Embryonic facial prominence (tissue), 1 donor: ENCODE data around the gene GABRB1.

ENCODE experiments used
- DNase-seq: peaks from one replicate; pipeline ENCODE4 v3.0.0-alpha.2; 2016; ENCODE audit errors: extremely low spot score

The GABRB1 gene

GRCh38 chr4:47213106-47213505 is 181.7 kb downstream of the GABRB1 start:
- no peak for DNase-seq

- no peak for DNase-seq
Observed at GRCh38 chr4:47213539-47213938, 182.2 kb downstream of the GABRB1 start.

- DNase-seq, result no peak
Observed at GRCh38 chr4:47213971-47214370, 182.6 kb downstream of the GABRB1 start.

DNA sequence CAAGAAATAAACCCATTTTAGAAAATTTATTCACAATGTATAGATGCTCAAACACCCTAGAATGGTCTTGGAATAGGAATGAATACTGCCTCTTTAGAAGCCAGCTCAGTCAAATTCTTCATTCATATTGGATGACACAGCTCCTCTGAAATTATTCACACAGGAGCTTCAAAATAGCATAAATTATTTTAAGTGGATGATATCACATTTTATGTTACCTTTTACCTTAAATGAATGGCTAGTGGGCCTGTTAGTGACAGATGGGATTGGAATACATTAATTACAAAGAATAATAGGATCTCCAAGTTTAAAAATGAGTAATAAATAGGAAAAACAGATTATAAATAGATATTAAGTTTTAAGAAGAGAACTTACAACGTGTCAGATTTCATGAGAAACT is 184.4 kb downstream of the GABRB1 start:
- DNase-seq, result no peak

DNA sequence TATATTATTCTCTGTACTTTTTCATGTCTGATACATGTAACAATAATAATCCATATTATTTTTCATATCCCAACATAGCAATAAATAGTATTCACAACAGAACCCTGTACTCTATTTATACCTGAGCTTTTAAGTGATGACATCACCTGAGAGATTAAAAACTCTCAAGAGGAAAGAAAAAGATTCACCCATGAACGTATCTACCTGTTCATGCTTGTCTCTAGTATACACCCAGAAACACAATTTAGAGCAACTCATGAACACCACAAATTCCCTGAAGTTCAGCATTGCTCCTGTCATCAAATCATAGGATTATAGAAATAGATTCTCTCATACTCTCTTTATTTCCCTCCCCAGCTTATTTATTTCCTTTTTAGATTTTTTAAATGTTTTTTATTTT is 185.9 kb downstream of the GABRB1 start:
- no peak for DNase-seq

DNA sequence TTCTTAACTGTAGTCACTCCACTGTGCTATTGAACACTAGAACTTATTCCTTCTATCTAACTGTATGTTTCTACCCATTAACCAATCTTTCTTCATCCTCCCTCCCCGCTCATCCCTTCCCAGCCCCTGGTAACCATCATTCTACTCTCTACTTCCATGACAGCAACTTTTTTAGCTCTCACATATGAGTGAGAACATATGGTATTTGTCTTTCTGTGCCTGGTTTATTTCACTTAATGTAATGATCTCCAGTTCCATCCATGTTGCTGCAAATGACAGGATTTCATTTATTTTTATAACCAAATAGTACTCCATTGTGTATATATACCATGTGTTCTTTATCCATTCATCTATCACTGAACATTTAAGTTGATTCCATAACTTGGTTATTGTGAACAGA is 186.5 kb downstream of the GABRB1 start:
- DNase-seq, result no peak

GRCh38 chr4:47218631-47219030 is 187.3 kb downstream of the GABRB1 start:
- no peak for DNase-seq

- DNase-seq, result no peak
Observed at GRCh38 chr4:47219586-47219985, 188.2 kb downstream of the GABRB1 start.

GRCh38 chr4:47221721-47222120 is 190.4 kb downstream of the GABRB1 start:
- no peak for DNase-seq

- DNase-seq, result no peak
Observed at GRCh38 chr4:47222276-47222675, 190.9 kb downstream of the GABRB1 start.

- no peak for DNase-seq
Observed at GRCh38 chr4:47224361-47224760, 193.0 kb downstream of the GABRB1 start.

GRCh38 chr4:47235721-47236120 is 204.4 kb downstream of the GABRB1 start:
- no peak for DNase-seq

- DNase-seq, result no peak
Observed at GRCh38 chr4:47238667-47239066, 207.3 kb downstream of the GABRB1 start.

GRCh38 chr4:47239649-47240048 is 208.3 kb downstream of the GABRB1 start:
- no peak for DNase-seq

DNA sequence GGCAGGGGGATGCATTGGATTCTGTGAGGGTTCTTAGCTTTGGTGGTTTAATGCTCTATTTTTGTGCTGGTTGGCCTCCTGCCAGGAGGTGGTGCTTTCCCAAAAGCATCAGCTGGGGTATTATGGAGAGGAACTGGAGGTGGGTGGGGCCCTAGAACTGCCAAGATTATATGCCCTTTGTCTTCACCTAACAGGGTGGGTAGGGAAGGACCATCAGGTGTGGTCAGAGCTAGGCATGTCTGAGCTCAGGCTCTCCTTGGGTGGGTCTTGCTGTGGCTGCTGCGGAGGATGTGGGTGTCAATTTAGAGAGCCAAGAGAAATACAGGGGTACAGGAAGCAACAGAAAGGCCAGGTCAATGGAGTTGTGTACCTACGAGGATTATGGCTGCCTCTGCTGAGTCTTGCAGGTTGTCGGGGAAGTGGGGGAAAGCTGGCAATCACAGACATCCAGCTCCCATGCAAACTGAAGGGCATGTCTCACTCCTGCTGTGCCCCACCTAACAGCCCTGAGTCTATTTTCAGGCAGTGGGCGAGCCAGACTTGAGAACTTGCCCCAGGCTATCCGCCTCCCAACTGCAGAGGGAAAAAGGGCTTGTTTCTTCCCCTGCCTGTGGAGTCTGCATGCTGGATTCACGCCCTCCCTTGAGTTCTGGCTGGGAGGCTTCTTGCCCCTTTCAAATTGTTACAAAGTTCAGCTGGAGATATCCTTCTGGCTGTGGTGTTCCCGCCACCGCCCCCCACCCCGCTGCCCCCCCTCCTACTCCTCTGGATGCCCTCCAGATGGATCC is 220.2 kb downstream of the GABRB1 start:
- no peak for DNase-seq

GRCh38 chr4:47263721-47264120 is 232.4 kb downstream of the GABRB1 start:
- no peak for DNase-seq

GRCh38 chr4:47270201-47270888 is 239.0 kb downstream of the GABRB1 start:
- no peak for DNase-seq

DNA sequence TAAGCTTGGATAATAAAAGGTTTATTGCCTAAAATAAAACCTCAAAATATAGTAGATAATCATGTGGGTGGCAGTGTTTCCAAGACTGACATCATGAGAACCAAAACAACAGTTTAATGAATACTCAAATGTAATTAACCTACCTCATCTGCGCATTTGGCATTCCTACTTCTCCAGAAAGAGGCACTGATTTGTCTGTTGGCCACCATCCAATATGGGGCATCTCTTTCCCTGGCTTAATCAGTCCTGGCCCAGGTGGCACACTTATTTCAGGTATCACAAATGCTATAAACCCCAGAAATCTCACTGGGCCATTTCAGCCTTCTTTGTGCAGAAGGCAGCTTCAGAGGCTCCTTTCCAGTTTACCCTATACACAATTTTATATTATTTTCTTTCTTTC is 239.9 kb downstream of the GABRB1 start:
- no peak for DNase-seq

DNA sequence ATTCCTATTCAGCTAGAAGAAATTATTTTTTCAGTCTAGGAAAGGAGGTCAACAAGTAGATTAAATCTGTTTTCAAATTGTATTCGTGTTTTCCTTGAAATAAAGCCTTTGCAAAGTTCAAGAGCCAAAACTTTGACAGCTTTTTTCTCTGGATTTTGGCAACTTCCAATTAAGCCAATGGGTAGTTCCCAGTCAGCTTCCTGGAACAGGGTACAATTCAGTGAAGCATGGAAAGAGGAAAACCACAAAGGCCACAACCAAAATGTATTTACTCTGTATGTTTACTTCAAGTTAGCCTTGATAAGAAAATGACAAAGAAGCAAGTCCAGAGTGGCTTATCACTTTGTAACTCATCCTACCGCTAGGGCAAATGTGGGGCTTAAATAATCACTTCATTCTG is 243.5 kb downstream of the GABRB1 start:
- no peak for DNase-seq

DNA sequence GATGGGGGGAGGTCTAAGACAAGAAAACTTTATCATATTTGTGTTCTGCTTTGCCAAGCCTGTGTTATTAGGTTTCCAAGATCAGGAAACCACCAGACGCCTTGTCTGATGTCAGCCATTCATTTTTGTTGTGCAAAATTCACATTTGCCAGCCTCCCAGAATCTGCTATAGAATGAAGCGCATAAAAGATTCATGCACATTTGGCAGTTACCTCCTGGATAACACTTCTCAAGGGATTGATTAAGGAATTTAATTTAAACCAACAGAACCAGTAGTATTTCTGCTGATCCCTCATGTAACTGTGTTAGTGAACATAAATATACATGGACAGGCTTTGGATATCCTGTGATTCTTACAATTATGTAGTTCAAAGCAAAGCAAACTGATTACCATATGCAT is 244.2 kb downstream of the GABRB1 start:
- no peak for DNase-seq

DNA sequence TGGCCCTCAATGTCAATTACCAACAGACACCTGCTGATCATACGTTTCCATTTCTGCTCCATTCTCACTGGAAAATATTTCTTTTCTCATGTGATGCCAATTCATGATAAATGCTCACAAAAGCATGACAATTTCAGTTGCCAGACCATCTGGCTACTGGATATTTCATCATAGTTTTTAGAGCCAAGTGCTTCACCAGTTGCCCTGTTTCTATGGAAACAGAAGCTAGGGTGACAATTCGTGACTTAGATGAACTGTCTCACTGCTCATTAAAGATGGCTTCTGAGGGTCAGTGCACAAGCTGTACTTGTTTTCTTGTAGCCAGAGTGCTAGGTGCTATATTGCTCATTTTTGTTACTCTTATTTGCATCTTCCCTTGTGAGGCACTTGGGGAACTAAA is 247.3 kb downstream of the GABRB1 start:
- DNase-seq, result no peak

GRCh38 chr4:47287735-47288134 is 256.4 kb downstream of the GABRB1 start:
- DNase-seq, result no peak

DNA sequence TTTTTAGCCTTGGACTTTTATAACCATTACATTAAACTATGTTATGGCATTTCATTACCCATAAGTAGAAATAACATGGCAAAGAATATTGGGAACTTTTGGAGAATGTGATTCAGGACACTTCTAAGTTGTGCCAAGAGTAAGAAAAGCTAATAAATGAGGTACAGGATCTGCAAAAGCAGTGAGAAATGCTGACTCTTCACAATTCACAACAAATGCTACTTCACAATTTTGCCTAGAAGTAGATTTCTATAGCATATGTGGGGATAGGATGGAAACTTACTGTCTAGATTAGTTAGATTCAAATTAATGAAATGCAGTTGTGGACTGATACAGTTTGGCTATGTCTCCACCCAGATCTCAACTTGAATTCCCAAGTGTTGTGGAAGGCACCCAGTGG is 258.4 kb downstream of the GABRB1 start:
- DNase-seq, result no peak
